ENCODE measurements around the gene OTUD3.

Gene OTUD3

GRCh38 chr1:19954059-19954458 is 71.9 kb downstream of the OTUD3 start:
- no peak for DNase-seq (ENCODE audit: low read depth)

GRCh38 chr1:19955534-19956170 is 73.5 kb downstream of the OTUD3 start:
- no peak for DNase-seq (ENCODE audit: low read depth)

- DNase-seq (ENCODE audit: low read depth), result no peak
Measured at GRCh38 chr1:19957779-19958178, 75.6 kb downstream of the OTUD3 start.

GRCh38 chr1:19960591-19960990 is 78.4 kb downstream of the OTUD3 start:
- DNase-seq (ENCODE audit: low read depth), result no peak

All from HS-27A (cell line).